IPS-15b (cell line): ENCODE measurements around the gene GABPB2.

Experiments
- H3K27me3 ChIP-seq: one replicate; pipeline ENCODE4 v1.6.1; 2013; ENCODE audit warnings: low read length; ENCODE audit not compliant: control insufficient read depth, insufficient read depth
- H3K36me3 ChIP-seq: one replicate; pipeline ENCODE4 v1.6.1; 2013; ENCODE audit warnings: low read length; ENCODE audit not compliant: control insufficient read depth, insufficient read depth
- H3K4me1 ChIP-seq: one replicate; pipeline ENCODE4 v1.6.1; 2013; ENCODE audit warnings: mild to moderate bottlenecking, low read length; ENCODE audit not compliant: control insufficient read depth, insufficient read depth
- H3K4me3 ChIP-seq: one replicate; pipeline ENCODE4 v1.5.1; 2013; ENCODE audit warnings: low read depth, low read length
- H3K9ac ChIP-seq: one replicate; pipeline ENCODE4 v1.6.1; 2013; ENCODE audit warnings: low read depth, mild to moderate bottlenecking, low read length
- H3K9me3 ChIP-seq: one replicate; pipeline ENCODE4 v1.6.1; 2013; ENCODE audit warnings: mild to moderate bottlenecking, low read length; ENCODE audit not compliant: control insufficient read depth, insufficient read depth

Gene GABPB2

GRCh38 chr1:151070474-151071276 lies at the start of gene GABPB2:
GABPB2 (plus strand) TSS chr1:151070761; CDS start chr1:151088190, 17,429 bp downstream.
- Histone ChIP-seq H3K36me3 (no peaks in the 10 kb centered on the region), H3K4me3 (peak within 1 kb of the TSS; percentile 89), H3K27me3 (no peaks in the 10 kb centered on the region), H3K9me3 (no peaks in the 10 kb centered on the region), H3K9ac (peak within 1 kb of the TSS; percentile 97), H3K4me1 (no peaks in the 10 kb centered on the region)

- peaks cover 14% of the 10 kb centered on the region for H3K36me3 ChIP-seq
- no peak overlapping the region for H3K9ac ChIP-seq
- no peak overlapping the region for H3K4me3 ChIP-seq
- H3K27me3 ChIP-seq = no peaks in the 10 kb centered on the region
- H3K9me3 ChIP-seq = no peaks in the 10 kb centered on the region
- no peaks in the 10 kb centered on the region for H3K4me1 ChIP-seq
Observed at GRCh38 chr1:151024540-151025146, 45.9 kb upstream of the GABPB2 start.

DNA sequence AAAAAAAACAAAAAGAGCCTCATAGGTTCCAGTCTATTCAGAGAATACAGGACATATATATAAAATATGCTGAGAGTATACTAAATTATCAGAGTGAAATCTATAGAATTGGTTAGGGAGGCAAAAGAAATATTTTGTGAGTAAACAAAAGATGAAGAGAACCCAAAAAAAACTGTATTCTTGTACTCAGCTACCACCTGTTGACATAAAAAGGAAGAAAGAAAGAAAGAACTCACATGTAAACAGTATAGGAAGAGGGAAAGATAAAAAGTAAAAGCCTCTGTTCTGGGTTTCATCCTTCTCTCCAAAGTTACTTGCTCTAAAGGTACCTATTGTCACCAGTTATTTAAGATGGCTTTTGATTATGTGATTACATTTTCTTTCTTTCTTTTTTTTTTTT lies 44.1 kb upstream of the GABPB2 start:
- Histone ChIP-seq H3K36me3 (peaks cover 17% of the 10 kb centered on the region), H3K9me3 (no peaks in the 10 kb centered on the region), H3K4me1 (no peaks in the 10 kb centered on the region), H3K9ac (no peak overlapping the region), H3K4me3 (no peak overlapping the region), H3K27me3 (no peaks in the 10 kb centered on the region)

DNA sequence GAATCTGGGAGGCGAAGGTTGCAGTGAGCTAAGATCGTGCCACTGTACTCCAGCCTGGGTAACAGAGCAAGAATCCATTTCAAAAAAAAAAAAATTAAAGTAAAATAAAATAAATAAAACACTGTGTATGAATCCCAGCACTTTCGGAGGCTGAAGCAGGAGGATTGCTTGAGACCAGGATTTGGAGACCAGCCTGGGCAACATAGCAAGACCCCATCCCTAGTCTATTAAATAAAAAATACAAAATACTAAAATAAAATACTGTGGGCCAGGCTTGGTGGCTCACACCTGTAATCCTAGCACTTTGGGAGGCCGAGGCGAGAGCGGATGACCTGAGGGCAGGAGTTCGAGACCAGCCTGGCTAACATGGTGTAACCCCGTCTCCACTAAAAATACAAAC lies 38.4 kb upstream of the GABPB2 start:
- Histone ChIP-seq H3K27me3 (no peaks in the 10 kb centered on the region), H3K9me3 (no peaks in the 10 kb centered on the region), H3K4me1 (peaks cover 4% of the 10 kb centered on the region), H3K36me3 (peaks cover 14% of the 10 kb centered on the region), H3K9ac (no peak overlapping the region), H3K4me3 (no peak overlapping the region)

DNA sequence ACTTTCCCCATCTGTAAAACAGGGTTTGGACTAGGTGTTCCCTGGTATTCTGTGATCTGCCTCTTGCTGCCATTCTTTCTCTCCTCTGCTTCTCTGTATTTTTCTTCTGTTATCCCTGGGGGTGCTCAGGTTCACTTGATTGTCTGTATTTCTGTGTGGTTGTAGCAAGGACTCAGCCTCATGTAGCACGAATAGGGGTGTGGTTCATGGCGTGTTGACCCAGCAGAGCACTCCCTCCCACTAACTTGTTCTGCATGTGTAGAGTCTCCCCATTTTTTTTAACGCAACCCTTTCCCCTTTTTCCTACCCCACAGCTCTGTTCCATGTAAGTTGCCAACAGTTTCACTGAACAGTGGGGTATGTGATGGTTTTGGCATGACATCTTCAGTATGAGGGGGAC lies 35.4 kb upstream of the GABPB2 start:
- Histone ChIP-seq H3K4me3 (no peak overlapping the region), H3K9ac (no peak overlapping the region), H3K27me3 (no peaks in the 10 kb centered on the region), H3K4me1 (peaks cover 8% of the 10 kb centered on the region), H3K9me3 (no peaks in the 10 kb centered on the region), H3K36me3 (peaks cover 5% of the 10 kb centered on the region)

DNA sequence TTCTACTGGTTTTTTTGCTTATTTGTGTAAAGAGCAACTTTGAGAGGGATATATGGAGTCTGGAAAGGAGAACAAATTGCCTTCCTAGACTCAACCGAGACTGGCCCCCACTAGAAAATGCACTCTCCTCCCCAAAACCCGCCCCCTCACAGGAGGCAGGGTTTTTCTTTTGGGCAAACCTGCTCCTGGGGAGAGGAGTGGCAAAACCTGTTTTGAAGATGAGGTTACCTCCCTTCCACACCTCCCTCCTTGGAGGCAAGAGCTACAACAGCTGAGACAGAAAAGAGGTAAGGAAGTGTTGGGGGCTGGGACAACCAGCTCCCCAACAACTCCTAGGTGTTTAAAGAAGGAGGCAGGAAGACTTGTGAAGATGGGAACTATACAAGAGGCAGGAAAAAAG lies 34.2 kb upstream of the GABPB2 start, which contains the start of gene BNIPL:
TSS of gene BNIPL (plus strand) at position 231 of the 400 bp plus-strand sequence. CDS start at position 371, 140 bp downstream.
- no peaks in the 10 kb centered on the region for H3K27me3 ChIP-seq
- H3K36me3 ChIP-seq = peaks cover 3% of the 10 kb centered on the region
- peaks cover 8% of the 10 kb centered on the region for H3K4me1 ChIP-seq
- H3K9ac ChIP-seq = no peak within 1 kb of the TSS
- H3K9me3 ChIP-seq = no peaks in the 10 kb centered on the region
- no peak within 1 kb of the TSS for H3K4me3 ChIP-seq

- H3K9ac ChIP-seq = no peak overlapping the region
- no peaks in the 10 kb centered on the region for H3K9me3 ChIP-seq
- peaks cover 3% of the 10 kb centered on the region for H3K36me3 ChIP-seq
- no peak overlapping the region for H3K4me3 ChIP-seq
- peaks cover 8% of the 10 kb centered on the region for H3K4me1 ChIP-seq
- no peaks in the 10 kb centered on the region for H3K27me3 ChIP-seq
Observed at GRCh38 chr1:151037032-151037431, 33.5 kb upstream of the GABPB2 start.

DNA sequence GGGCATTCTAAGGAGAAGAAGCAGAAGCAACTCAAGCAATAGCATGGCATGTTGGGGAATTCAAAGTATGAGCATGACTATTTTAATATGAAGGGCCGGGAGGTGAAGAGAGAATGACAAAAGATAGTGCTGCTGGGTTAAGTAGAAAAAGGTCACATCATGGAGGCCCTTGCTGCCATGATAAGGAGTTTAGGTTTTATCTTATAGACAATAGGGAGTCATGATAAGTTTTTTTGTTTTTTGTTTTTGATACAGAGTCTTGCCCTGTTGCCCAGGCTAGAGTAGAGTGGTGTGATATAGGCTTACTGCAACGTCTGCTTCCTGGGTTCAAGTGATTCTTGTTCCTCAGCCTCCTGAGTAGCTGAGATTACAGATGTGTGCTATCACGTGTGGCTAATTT lies 31.0 kb upstream of the GABPB2 start:
- no peak overlapping the region for H3K9ac ChIP-seq
- H3K27me3 ChIP-seq = no peaks in the 10 kb centered on the region
- H3K9me3 ChIP-seq = no peaks in the 10 kb centered on the region
- H3K4me3 ChIP-seq = no peak overlapping the region
- H3K36me3 ChIP-seq = peaks cover 3% of the 10 kb centered on the region
- peaks cover 8% of the 10 kb centered on the region for H3K4me1 ChIP-seq

GRCh38 chr1:151043163-151043562 lies 27.4 kb upstream of the GABPB2 start:
- no peaks in the 10 kb centered on the region for H3K36me3 ChIP-seq
- peaks cover 4% of the 10 kb centered on the region for H3K4me1 ChIP-seq
- H3K9me3 ChIP-seq = no peaks in the 10 kb centered on the region
- no peak overlapping the region for H3K4me3 ChIP-seq
- H3K27me3 ChIP-seq = no peaks in the 10 kb centered on the region
- no peak overlapping the region for H3K9ac ChIP-seq

DNA sequence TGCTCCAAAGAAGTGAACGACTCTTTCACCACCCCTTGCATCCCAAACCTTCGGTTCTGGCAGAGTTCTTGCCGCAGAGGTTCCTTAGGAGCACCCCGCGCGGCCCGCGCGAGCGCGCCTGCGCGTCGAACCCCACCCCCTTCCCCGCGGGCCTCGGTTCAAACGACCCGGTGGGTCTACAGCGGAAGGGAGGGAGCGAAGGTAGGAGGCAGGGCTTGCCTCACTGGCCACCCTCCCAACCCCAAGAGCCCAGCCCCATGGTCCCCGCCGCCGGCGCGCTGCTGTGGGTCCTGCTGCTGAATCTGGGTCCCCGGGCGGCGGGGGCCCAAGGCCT lies 23.0 kb upstream of the GABPB2 start, which contains the start of gene C1orf56:
TSS of gene C1orf56 (plus strand) at position 161 of the 334 bp plus-strand sequence. CDS start at position 258, 97 bp downstream.
- peak within 1 kb of the TSS; percentile 79 for H3K9ac ChIP-seq

DNA sequence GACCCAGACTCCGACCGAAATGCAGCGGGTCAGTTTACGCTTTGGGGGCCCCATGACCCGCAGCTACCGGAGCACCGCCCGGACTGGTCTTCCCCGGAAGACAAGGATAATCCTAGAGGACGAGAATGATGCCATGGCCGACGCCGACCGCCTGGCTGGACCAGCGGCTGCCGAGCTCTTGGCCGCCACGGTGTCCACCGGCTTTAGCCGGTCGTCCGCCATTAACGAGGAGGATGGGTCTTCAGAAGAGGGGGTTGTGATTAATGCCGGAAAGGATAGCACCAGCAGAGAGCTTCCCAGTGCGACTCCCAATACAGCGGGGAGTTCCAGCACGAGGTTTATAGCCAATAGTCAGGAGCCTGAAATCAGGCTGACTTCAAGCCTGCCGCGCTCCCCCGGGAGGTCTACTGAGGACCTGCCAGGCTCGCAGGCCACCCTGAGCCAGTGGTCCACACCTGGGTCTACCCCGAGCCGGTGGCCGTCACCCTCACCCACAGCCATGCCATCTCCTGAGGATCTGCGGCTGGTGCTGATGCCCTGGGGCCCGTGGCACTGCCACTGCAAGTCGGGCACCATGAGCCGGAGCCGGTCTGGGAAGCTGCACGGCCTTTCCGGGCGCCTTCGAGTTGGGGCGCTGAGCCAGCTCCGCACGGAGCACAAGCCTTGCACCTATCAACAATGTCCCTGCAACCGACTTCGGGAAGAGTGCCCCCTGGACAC lies 22.5 kb upstream of the GABPB2 start:
- no peaks in the 10 kb centered on the region for H3K9me3 ChIP-seq

More for the DNA sequence above, 23.0 kb upstream of the GABPB2 start, which contains the start of gene C1orf56:
- H3K4me1 ChIP-seq = no peaks in the 10 kb centered on the region
- no peaks in the 10 kb centered on the region for H3K9me3 ChIP-seq
- H3K36me3 ChIP-seq = no peaks in the 10 kb centered on the region
- no peaks in the 10 kb centered on the region for H3K27me3 ChIP-seq
- H3K4me3 ChIP-seq = peak within 1 kb of the TSS; percentile 94

More for the DNA sequence above, 22.5 kb upstream of the GABPB2 start:
- peaks cover 5% of the 10 kb centered on the region for H3K36me3 ChIP-seq
- peak overlapping the region; percentile 94 for H3K4me3 ChIP-seq
- H3K27me3 ChIP-seq = no peaks in the 10 kb centered on the region
- H3K4me1 ChIP-seq = no peaks in the 10 kb centered on the region
- peak overlapping the region; percentile 79 for H3K9ac ChIP-seq
